DMS 273 (cell line): ENCODE measurements around the gene TTC7B.

Experiments
- DNase-seq: peaks from one replicate; lab custom pipeline; 2025; ENCODE audit not compliant: unreplicated experiment; lab: John Stamatoyannopoulos, UW

Gene TTC7B

GRCh38 chr14:90677484-90678050 lies 138.7 kb downstream of the TTC7B start:
- peak; percentile 26 for DNase-seq

DNA sequence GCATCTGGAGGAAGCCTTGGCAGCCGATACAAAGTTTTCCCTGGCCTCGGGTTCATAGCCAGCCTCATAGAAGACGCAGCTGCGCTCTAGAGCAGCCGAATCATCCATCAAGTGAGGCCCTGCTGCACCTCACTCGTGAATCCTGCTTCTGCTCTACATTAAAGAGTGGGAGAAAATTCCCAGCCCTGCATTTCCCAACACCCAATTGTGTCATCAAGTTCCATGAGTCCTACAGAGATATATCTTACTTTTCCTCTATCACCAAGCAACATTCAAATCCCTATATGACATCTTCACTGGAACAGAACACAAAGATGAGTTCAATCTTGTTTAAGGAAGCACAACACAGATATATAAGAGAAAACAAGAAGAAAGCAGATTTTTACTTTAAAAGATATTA lies 139.3 kb downstream of the TTC7B start:
- DNase-seq: no peak

DNA sequence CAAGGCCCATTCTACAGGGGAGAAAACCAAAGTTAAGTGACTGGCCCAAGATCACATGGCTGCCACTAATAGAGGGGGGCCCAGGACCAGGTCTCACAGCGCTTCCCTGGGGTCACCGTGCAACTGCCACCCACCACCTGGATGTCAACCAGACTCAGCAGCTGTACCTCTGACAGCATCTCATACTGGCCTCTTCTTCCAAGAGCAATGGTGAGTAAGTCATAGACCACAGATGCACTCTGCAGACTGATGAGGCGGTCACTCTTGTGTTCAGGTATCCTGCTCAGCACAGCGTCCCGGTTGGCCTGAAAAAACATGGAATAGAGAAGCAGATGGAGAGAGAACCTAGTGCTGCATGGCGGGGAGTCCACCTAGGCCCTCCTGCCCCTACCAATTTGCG lies 139.9 kb downstream of the TTC7B start:
- peak; percentile 33 for DNase-seq

DNA sequence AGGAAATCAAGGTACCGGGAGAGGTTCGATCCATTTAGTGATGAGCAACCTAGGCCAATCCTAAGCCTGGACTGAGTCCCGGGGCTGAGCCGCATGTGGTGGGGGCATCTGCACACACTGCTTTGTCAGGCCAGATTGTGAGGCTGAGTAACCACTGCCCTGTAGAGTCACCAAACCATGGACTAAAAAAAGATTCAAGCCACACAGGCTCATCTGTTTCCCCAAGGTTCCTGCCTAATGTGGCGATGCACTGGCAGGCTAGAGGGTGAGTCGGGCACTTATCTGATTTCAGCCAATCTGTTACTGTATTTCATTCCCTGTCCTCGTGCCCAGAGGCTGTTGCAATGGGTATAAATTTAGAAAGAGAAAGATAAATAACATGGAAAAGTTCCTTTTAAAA lies 140.8 kb downstream of the TTC7B start:
- peak; percentile 98 for DNase-seq

GRCh38 chr14:90674716-90675115 lies 141.5 kb downstream of the TTC7B start:
- DNase-seq: peak; percentile 71

- DNase-seq: peak; percentile 92
These were observed 142.1 kb downstream of the TTC7B start for GRCh38 chr14:90674043-90674670.

GRCh38 chr14:90671382-90672234 lies 144.6 kb downstream of the TTC7B start:
- no peak for DNase-seq

GRCh38 chr14:90669731-90670130 lies 146.5 kb downstream of the TTC7B start:
- DNase-seq: no peak

DNA sequence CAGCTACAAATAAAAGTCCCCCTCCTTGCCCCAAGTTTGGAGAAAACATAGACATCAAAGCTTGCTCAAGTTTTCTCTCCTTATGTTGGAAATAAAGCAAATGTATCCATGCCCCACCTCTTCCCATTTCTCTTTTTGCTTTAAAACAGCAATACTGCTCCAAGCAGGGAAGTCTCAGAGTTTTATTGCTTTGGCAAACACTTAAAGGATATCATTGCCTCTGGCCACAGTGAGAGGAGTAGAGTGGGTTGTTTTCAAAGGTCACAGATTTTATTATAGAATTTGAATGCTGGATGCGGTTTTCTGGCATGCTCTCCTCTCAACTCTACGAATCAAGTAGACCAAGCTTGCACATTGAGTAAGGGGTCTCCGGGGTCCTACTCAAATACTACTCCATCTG lies 149.7 kb downstream of the TTC7B start:
- DNase-seq: no peak

DNA sequence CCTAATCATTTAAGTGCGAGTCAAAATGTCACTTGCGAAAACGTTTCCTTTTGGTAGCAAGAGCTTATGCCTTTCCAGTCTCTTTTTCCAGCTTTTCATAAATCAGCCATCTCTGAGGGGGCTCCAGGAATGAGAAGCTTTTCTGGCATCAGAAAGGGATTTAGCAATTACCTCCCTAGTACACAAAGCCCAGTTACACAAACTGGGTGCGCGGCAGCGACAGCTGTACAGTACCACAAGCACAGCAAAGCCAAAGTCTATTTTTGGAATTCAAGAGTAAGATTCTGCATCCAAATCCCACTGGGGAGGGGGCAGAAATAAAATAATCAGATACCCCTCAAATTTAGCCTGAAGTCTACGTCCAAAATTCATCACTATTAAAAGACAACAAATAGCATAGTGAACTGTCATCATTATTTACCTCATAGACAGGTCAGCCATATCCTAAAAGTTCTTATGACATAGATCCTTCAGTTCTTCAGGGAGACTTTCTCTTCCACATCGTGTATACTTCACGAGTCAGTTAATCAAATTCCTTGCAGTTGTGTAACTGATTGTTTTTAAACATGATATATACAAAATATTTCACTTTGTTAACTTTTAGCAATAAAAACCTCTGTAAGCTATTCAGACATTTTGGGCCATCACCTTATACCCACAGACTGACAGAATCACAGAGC lies 150.8 kb downstream of the TTC7B start:
- DNase-seq: no peak

- no peak for DNase-seq
These were observed 151.3 kb downstream of the TTC7B start for GRCh38 chr14:90664911-90665310.

DNA sequence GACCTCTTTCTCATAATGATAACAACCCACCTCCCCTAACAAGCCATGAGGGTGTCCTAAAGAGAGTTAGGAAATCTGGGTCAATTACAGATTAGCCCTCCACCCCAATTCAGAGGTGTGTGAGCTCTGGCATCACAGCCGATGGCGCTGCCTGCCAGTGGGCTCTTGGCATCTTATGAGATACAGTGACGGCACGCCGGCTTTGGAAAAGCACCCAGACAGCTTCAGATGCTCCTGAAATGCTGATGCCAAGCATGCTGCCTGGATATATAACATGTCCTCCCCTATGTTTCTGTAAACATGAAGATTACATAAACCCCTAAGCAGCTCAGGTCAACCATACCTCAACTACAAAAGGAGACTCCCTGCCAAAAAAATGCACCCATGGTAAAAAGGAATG lies 152.6 kb downstream of the TTC7B start:
- no peak for DNase-seq

DNA sequence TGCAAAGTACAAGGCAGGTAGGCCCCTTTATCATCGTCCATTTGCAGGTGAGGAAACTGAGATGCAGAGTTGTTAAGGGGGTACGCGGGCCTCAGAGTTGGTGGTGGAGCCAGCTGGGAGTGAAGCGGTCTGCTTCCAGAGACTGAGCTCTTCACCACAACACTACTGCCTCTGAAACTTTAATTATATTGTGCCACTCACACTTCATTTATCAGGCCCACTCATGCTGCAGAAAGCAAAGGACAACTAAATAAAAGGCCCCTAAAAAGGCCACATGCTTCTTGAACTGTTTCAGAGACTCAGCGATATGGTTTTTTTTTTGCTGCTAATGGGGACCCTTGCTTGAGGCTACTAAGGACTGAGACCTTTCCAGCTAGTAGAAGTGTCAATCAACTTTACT lies 153.1 kb downstream of the TTC7B start:
- no peak for DNase-seq

- no peak for DNase-seq
These were observed 154.4 kb downstream of the TTC7B start for GRCh38 chr14:90661866-90662265.

DNA sequence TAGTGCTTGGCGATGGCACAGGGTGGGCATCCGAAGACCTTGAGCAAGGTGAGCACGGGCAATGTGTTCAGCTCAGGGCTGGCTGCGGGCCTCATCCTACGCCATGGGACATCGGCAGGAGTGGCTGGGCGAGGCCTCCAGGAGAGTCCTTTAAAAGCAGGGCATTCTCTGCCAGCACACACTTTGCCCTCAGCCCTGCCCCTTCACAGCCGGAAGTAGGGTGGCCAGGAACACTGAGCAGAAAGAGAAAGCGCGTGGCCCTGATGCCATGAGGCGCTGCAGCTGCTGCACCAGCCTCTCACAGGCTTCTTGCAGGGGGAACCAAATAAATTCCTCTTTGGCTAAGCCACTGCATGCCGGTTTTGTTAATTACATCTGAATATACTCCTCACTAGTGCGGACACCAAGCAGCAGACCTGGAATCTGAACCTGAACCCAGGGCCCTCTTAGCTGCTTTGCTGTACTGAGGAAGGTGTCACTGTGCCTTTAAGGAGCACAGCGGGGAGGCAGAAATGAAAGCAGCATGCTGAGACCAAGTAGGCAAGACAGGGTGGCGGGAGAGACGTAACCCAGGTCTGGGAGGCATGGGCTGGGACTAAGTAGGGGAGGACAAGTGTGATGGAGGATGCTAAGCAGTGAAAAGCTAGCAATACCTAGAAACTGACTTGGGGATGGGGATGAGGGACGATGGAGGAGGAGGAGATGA lies 155.2 kb downstream of the TTC7B start:
- DNase-seq: no peak

- DNase-seq: no peak
These were observed 157.1 kb downstream of the TTC7B start for GRCh38 chr14:90659156-90659555.

GRCh38 chr14:90658541-90658967 lies 157.7 kb downstream of the TTC7B start:
- DNase-seq: no peak

DNA sequence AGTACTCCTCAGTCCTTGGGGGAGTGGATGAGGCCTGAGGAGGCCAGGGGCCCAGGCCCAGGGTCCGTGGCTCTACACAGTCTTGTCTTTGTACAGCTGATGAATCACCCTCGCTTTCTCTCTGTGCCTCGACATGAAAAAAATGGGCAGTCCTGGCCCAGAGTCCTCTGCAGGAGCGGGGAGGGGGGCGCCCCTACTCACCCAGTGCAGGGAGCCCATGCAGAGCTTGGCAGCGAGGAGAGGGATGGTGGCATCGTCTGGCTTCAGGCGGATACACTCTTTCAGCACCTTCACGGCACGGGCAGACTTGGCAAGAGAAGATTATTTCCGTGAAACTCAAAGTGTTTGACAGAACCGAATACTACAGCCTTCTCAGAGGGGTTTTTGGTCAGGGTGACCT lies 159.3 kb downstream of the TTC7B start:
- no peak for DNase-seq

DNA sequence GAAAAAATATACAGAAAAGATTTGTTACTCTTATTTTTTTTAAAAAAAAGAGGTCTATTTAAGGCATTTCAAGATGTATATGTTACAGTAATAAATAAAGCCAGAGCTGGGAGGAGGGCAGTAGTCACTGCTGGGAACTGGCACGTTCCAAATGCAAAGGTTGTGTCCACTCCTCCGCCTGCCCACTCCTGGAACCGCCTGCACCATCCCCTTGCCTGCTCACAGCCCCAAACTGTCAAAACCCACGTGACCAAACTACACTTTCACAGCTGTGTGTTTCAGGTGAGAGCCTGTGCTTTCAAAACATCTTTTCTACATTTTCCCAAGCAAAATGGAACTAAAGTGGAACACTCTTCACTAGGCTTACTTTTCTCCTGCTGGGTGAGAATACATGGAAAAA lies 160.4 kb downstream of the TTC7B start:
- no peak for DNase-seq

DNA sequence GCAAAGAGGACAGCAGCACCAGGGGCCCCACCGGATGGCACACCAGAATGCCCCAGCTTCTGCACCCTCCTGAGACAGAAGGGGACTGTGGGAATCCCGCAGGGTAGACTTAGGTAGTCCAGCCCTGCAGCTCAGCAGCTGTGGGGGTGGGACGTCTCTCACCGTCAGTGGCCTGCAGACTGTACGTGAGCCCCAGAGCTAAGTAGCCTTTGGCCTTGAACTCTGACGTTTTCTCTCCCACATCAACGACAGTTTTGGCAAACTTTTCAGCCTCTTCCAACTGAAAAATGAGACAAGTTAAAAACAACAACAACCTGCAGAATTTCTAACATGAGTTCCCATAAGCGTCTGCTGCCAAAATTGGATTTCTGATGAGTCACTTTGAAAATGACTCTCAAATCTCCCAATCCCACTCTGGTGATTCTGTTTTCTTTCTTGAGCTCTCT lies 161.4 kb downstream of the TTC7B start:
- DNase-seq: peak; percentile 35

GRCh38 chr14:90652626-90653025 lies 163.6 kb downstream of the TTC7B start:
- no peak for DNase-seq
